Neural progenitor cell (in vitro differentiated cells): ENCODE results near the gene KCP.

Experiments used
- EZH2 ChIP-seq: fragments of 200-600 bp; sonication (generic); IDR thresholded peaks from 2 replicates; pipeline ENCODE4 v1.6.1; 2017; ENCODE audit warnings: antibody characterized with exemption, mild to moderate bottlenecking, moderate library complexity
- TF ChIP-seq, protein P1 (sequence below): fragments of 200-600 bp; sonication (generic); IDR thresholded peaks from 2 replicates; pipeline ENCODE4 v1.5.1; 2017; ENCODE audit warnings: antibody characterized with exemption, mild to moderate bottlenecking

DNA sequence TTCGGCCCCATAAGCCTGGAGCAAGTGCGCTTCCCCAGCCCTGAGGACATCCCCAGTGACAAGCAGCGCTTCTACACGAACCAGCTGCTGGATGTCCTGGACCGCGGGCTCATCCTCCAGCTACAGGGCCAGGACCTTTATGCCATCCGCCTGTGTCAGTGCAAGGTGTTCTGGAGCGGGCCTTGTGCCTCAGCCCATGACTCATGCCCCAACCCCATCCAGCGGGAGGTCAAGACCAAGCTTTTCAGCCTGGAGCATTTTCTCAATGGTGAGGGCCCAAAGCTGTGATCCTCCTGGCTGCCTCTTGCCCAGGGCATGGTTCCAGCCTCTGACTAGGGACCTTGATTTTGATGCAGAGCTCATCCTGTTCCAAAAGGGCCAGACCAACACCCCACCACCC lies 37.3 kb upstream of the KCP start:
- TF ChIP-seq, protein P1, sequence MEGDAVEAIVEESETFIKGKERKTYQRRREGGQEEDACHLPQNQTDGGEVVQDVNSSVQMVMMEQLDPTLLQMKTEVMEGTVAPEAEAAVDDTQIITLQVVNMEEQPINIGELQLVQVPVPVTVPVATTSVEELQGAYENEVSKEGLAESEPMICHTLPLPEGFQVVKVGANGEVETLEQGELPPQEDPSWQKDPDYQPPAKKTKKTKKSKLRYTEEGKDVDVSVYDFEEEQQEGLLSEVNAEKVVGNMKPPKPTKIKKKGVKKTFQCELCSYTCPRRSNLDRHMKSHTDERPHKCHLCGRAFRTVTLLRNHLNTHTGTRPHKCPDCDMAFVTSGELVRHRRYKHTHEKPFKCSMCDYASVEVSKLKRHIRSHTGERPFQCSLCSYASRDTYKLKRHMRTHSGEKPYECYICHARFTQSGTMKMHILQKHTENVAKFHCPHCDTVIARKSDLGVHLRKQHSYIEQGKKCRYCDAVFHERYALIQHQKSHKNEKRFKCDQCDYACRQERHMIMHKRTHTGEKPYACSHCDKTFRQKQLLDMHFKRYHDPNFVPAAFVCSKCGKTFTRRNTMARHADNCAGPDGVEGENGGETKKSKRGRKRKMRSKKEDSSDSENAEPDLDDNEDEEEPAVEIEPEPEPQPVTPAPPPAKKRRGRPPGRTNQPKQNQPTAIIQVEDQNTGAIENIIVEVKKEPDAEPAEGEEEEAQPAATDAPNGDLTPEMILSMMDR, result no peak
- no peak for TF ChIP-seq EZH2
